Neural cell (in vitro differentiated cells): ENCODE data around the gene APOBEC3G. TPM values are rescaled to one million over a fixed set of nuclear protein-coding genes. Genes with fewer than 3 reads are reported as not detected.

Experiments used
- H2AFZ ChIP-seq: fragments of 200-600, 300-800 bp; sonication (generic), shearing (Covaris generic); 2 replicates; pipeline ENCODE4 v1.6.0; 2014; ENCODE audit warnings: low read depth, mild to moderate bottlenecking, antibody characterized with exemption, low read length, moderate library complexity
- H3F3A ChIP-seq: fragments of 200-600 bp; shearing (Covaris generic); 2 replicates; pipeline ENCODE4 v1.6.1; 2016; ENCODE audit warnings: mild to moderate bottlenecking, moderate library complexity, mixed read lengths, antibody characterized with exemption, low read length; ENCODE audit not compliant: insufficient read depth, poor library complexity, severe bottlenecking
- H3K27ac ChIP-seq: fragments of 200-600, 300-800 bp; sonication (generic), shearing (Covaris generic); 2 replicates; pipeline ENCODE4 v1.5.1; 2014; ENCODE audit warnings: mild to moderate bottlenecking, low read length, moderate library complexity
- H3K27me3 ChIP-seq: fragments of 300-800, 200-600 bp; sonication (generic), shearing (Covaris generic); 2 replicates; pipeline ENCODE4 v1.6.0; 2014; ENCODE audit warnings: mild to moderate bottlenecking, low read depth, low read length, moderate library complexity; ENCODE audit not compliant: insufficient read depth
- H3K36me3 ChIP-seq: fragments of 300-800, 200-600 bp; sonication (generic), shearing (Covaris generic); 2 replicates; pipeline ENCODE4 v1.5.1; 2014; ENCODE audit warnings: mild to moderate bottlenecking, antibody characterized with exemption, low read length, moderate library complexity; ENCODE audit not compliant: insufficient read depth
- H3K4me2 ChIP-seq: fragments of 300-800, 200-600 bp; sonication (generic), shearing (Covaris generic); 2 replicates; pipeline ENCODE4 v1.6.0; 2014; ENCODE audit warnings: mild to moderate bottlenecking, low read length
- H3K4me3 ChIP-seq: fragments of 300-800, 200-600 bp; sonication (generic), shearing (Covaris generic); 2 replicates; pipeline ENCODE4 v1.5.1; 2014; ENCODE audit warnings: mild to moderate bottlenecking, low read length, moderate library complexity
- H3K79me2 ChIP-seq: fragments of 200-600 bp; shearing (Covaris generic); replicated peaks from 2 replicates; pipeline ENCODE4 v1.6.0; 2014; ENCODE audit warnings: mild to moderate bottlenecking, low read length, moderate library complexity; ENCODE audit not compliant: insufficient read depth
- H3K9ac ChIP-seq: fragments of 300-800, 200-600 bp; sonication (generic), shearing (Covaris generic); 2 replicates; pipeline ENCODE4 v1.6.1; 2016; ENCODE audit warnings: mild to moderate bottlenecking, low read length, mixed read lengths
- H3K9me2 ChIP-seq: fragments of 200-600 bp; shearing (Covaris generic); 2 replicates; pipeline ENCODE4 v1.6.1; 2016; ENCODE audit warnings: mild to moderate bottlenecking, low read length, mixed read lengths; ENCODE audit not compliant: insufficient read depth
- H3K9me3 ChIP-seq: fragments of 200-600, 300-800 bp; sonication (generic), shearing (Covaris generic); 2 replicates; pipeline ENCODE4 v1.6.1; 2016; ENCODE audit warnings: mild to moderate bottlenecking, mixed run types, low read length, moderate library complexity, mixed read lengths
- H4K20me1 ChIP-seq: fragments of 200-600 bp; shearing (Covaris generic); 2 replicates; pipeline ENCODE4 v1.6.1; 2016; ENCODE audit warnings: mild to moderate bottlenecking, mixed run types; ENCODE audit not compliant: insufficient read depth
- EP300 ChIP-seq: fragments of 450-650 bp; conservative IDR thresholded peaks from 2 replicates; pipeline ENCODE4 v1.6.1; 2014; ENCODE audit warnings: antibody characterized with exemption, mild to moderate bottlenecking, moderate library complexity; ENCODE audit not compliant: poor library complexity, severe bottlenecking
- EZH2 ChIP-seq: fragments of 200-600, 300-800 bp; shearing (Covaris generic), sonication (generic); IDR thresholded peaks from 2 replicates; pipeline ENCODE4 v1.6.1; 2014; ENCODE audit warnings: antibody characterized with exemption, low read length, borderline replicate concordance, mild to moderate bottlenecking; ENCODE audit not compliant: insufficient read depth, poor library complexity, severe bottlenecking
- MXI1 ChIP-seq: fragments of 450-650 bp; conservative IDR thresholded peaks from 2 replicates; pipeline ENCODE4 v1.6.1; 2014; ENCODE audit warnings: antibody characterized with exemption, mild to moderate bottlenecking; ENCODE audit not compliant: poor library complexity, severe bottlenecking
- POLR2AphosphoS5 ChIP-seq: IDR thresholded peaks from 2 replicates; pipeline ENCODE4 v1.6.1; 2012
- RAD21 ChIP-seq: fragments of 450-650 bp; conservative IDR thresholded peaks from 2 replicates; pipeline ENCODE4 v1.6.1; 2014; ENCODE audit warnings: antibody characterized with exemption, mild to moderate bottlenecking, moderate library complexity
- SMC3 ChIP-seq: fragments of 450-650 bp; conservative IDR thresholded peaks from 2 replicates; pipeline ENCODE4 v1.6.1; 2014; ENCODE audit warnings: antibody characterized with exemption, mild to moderate bottlenecking, moderate library complexity; ENCODE audit not compliant: poor library complexity
- TAF1 ChIP-seq: IDR thresholded peaks from 2 replicates; pipeline ENCODE4 v1.6.1; 2012; ENCODE audit warnings: low read depth
- polyA plus RNA-seq: library from polyadenylated mRNA; depleted of rRNA; stranded (reverse); fragments of >200 nt; gene quantifications from 2 replicates; pipeline ENCODE4 v1.2.3, GENCODE V29; 2014
- TF ChIP-seq, protein P1 (sequence below): fragments of 450-650 bp; IDR thresholded peaks from 2 replicates; pipeline ENCODE4 v1.5.1; 2014; ENCODE audit warnings: antibody characterized with exemption, mild to moderate bottlenecking, moderate library complexity; ENCODE audit not compliant: poor library complexity, severe bottlenecking
- TF ChIP-seq, protein P2 (sequence below): IDR thresholded peaks from 2 replicates; pipeline ENCODE4 v1.6.1; 2012; ENCODE audit warnings: borderline replicate concordance

APOBEC3G gene
- polyA plus RNA-seq, 1 donor from 2014 or later, result not detected

DNA sequence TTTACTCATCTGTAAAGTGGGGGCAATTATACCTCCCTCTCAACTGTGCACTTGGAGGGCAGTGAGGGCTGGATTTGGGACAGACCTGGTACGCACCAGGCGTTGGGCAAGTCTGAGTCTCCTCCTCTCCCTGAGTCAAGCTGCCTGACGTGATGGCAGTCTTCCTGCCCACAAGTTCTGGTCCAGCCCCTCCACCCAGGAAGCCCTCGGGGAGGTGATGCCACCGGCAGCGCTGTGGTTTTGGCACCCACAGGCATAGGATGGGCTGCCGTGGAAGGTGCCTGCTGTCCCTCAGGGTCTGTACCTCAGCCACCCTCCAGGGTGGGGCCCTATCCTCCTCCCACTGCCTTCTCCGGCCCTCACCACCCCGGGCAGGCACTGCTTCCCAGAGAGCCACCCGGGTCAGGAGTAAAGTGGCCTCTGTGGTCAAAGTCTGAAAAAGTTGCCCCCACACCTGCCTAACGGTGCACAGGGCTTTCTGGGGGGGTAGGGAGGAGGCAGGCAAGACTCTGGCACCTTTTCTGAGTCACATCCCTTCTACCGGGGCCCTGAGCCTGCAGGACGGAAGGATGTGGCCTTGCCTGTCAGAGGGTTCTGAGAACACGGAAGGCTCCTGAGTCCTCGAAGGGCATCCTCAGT, 13.5 kb downstream of the APOBEC3G start:
- Histone ChIP-seq H3K9ac (no peak overlapping the region), H3K4me3 (no peak overlapping the region), H3K27me3 (no peaks in the 10 kb centered on the region), H4K20me1 (no peaks in the 10 kb centered on the region), H3K9me2 (no peaks in the 10 kb centered on the region), H2AFZ (no peak overlapping the region), H3F3A (no peaks in the 10 kb centered on the region), H3K27ac (no peak overlapping the region), H3K9me3 (no peaks in the 10 kb centered on the region), H3K79me2 (no peaks in the 10 kb centered on the region), H3K4me2 (no peak overlapping the region), H3K36me3 (no peaks in the 10 kb centered on the region)
- no peak for TF ChIP-seq TAF1
- no peak for TF ChIP-seq EZH2
- TF ChIP-seq RAD21, result no peak
- TF ChIP-seq, protein P1, sequence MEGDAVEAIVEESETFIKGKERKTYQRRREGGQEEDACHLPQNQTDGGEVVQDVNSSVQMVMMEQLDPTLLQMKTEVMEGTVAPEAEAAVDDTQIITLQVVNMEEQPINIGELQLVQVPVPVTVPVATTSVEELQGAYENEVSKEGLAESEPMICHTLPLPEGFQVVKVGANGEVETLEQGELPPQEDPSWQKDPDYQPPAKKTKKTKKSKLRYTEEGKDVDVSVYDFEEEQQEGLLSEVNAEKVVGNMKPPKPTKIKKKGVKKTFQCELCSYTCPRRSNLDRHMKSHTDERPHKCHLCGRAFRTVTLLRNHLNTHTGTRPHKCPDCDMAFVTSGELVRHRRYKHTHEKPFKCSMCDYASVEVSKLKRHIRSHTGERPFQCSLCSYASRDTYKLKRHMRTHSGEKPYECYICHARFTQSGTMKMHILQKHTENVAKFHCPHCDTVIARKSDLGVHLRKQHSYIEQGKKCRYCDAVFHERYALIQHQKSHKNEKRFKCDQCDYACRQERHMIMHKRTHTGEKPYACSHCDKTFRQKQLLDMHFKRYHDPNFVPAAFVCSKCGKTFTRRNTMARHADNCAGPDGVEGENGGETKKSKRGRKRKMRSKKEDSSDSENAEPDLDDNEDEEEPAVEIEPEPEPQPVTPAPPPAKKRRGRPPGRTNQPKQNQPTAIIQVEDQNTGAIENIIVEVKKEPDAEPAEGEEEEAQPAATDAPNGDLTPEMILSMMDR, result no peak
- TF ChIP-seq, protein P2, sequence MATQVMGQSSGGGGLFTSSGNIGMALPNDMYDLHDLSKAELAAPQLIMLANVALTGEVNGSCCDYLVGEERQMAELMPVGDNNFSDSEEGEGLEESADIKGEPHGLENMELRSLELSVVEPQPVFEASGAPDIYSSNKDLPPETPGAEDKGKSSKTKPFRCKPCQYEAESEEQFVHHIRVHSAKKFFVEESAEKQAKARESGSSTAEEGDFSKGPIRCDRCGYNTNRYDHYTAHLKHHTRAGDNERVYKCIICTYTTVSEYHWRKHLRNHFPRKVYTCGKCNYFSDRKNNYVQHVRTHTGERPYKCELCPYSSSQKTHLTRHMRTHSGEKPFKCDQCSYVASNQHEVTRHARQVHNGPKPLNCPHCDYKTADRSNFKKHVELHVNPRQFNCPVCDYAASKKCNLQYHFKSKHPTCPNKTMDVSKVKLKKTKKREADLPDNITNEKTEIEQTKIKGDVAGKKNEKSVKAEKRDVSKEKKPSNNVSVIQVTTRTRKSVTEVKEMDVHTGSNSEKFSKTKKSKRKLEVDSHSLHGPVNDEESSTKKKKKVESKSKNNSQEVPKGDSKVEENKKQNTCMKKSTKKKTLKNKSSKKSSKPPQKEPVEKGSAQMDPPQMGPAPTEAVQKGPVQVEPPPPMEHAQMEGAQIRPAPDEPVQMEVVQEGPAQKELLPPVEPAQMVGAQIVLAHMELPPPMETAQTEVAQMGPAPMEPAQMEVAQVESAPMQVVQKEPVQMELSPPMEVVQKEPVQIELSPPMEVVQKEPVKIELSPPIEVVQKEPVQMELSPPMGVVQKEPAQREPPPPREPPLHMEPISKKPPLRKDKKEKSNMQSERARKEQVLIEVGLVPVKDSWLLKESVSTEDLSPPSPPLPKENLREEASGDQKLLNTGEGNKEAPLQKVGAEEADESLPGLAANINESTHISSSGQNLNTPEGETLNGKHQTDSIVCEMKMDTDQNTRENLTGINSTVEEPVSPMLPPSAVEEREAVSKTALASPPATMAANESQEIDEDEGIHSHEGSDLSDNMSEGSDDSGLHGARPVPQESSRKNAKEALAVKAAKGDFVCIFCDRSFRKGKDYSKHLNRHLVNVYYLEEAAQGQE, result no peak
- TF ChIP-seq SMC3, result no peak
- TF ChIP-seq MXI1, result no peak
- TF ChIP-seq EP300, result no peak
- TF ChIP-seq POLR2AphosphoS5, result no peak

DNA sequence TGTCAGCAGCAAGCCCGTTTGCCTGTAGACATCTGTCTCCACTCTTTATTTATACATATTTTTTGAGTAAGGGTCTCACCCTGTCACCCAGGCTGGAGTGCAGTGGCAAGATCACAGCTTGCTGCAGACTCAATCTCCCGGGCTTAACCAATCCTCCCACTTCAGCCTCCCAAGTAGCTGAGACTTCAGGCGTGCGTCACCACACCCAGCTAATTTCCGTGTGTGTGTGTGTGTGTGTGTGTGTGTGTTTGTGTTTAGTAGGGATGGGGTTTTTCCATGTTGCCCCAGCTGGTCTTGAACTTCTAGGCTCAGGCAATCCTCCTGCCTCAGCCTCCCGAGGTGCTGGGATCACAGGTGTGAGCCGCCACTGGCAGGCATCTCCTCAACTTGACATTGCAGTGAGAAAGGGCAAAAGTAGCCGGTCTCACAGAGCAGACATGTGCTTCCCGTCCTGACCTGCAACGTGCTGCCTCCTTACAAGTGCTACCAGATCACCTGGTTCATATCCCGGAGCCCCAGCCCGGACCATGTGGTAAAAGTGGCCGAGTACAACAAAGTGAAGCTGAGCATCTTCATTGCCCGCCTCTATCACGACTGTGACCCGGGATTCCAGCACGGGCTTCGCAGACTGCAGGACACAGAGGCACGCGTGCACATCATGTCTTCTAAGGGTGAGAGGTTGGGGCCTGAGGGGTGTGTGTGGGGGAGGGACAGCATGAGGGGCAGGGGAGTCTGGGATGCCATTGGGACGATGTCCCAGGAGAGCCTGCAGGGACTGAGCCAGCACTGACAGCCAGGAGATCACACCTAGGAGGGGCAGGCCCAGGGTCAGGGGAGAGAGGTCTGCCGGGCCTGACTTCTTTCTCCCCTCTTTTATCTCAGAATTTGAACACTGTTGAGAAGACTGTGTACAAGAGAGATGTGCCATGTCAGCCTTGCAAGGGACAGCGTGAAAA, 14.3 kb downstream of the APOBEC3G start:
- TF ChIP-seq, protein P2, result no peak
- TF ChIP-seq, protein P1, result no peak
- TF ChIP-seq RAD21 (no peak), POLR2AphosphoS5 (no peak), MXI1 (no peak), TAF1 (no peak), SMC3 (no peak), EP300 (no peak), EZH2 (no peak)
- Histone ChIP-seq H3K9ac (no peak overlapping the region), H3K9me3 (no peaks in the 10 kb centered on the region), H3K9me2 (no peaks in the 10 kb centered on the region), H3K4me3 (no peak overlapping the region), H3K36me3 (no peaks in the 10 kb centered on the region), H4K20me1 (no peaks in the 10 kb centered on the region), H3K27me3 (no peaks in the 10 kb centered on the region), H3K27ac (no peak overlapping the region), H3K79me2 (no peaks in the 10 kb centered on the region), H3K4me2 (no peak overlapping the region), H3F3A (no peaks in the 10 kb centered on the region), H2AFZ (no peak overlapping the region)
